Effector memory CD4-positive, alpha-beta T cell (primary cell): Measurements from ENCODE around the gene RAMP1.

Experiments used
- DNase-seq, 3 donors: peaks; one replicate each; pipeline ENCODE4 v3.0.0-alpha.2; 2020
- H3K27ac ChIP-seq: 2 replicates; pipeline ENCODE4 v1.7.0; 2013; ENCODE audit warnings: mild to moderate bottlenecking, low read length, moderate library complexity; ENCODE audit not compliant: insufficient read depth, poor library complexity, severe bottlenecking
- H3K27me3 ChIP-seq: replicated peaks from 2 replicates; pipeline ENCODE4 v1.7.0; 2013; ENCODE audit warnings: mild to moderate bottlenecking, low read length; ENCODE audit not compliant: insufficient read depth, control insufficient read depth, poor library complexity, severe bottlenecking
- H3K36me3 ChIP-seq: 2 replicates; pipeline ENCODE4 v1.7.0; 2013; ENCODE audit warnings: mild to moderate bottlenecking, low read length, moderate library complexity; ENCODE audit not compliant: control insufficient read depth, insufficient read depth
- H3K4me1 ChIP-seq: 2 replicates; pipeline ENCODE4 v1.7.0; 2013; ENCODE audit warnings: low read length, mild to moderate bottlenecking; ENCODE audit not compliant: control insufficient read depth, insufficient read depth, poor library complexity, severe bottlenecking
- H3K4me3 ChIP-seq: 2 replicates; pipeline ENCODE4 v1.7.0; 2013; ENCODE audit warnings: low read length, low read depth, mild to moderate bottlenecking; ENCODE audit not compliant: insufficient read depth, poor library complexity, severe bottlenecking
- H3K9me3 ChIP-seq: 2 replicates; pipeline ENCODE4 v1.7.0; 2013; ENCODE audit warnings: mild to moderate bottlenecking, low read length, moderate library complexity; ENCODE audit not compliant: control insufficient read depth

Gene RAMP1

GRCh38 chr2:237875256-237876060, 16.0 kb downstream of the RAMP1 start:
- DNase-seq = no peak
- Histone ChIP-seq H3K27me3 (peaks cover 3% of the 10 kb centered on the region), H3K36me3 (no peaks in the 10 kb centered on the region), H3K27ac (no peak overlapping the region), H3K4me3 (no peak overlapping the region), H3K9me3 (no peaks in the 10 kb centered on the region), H3K4me1 (no peaks in the 10 kb centered on the region)

DNA sequence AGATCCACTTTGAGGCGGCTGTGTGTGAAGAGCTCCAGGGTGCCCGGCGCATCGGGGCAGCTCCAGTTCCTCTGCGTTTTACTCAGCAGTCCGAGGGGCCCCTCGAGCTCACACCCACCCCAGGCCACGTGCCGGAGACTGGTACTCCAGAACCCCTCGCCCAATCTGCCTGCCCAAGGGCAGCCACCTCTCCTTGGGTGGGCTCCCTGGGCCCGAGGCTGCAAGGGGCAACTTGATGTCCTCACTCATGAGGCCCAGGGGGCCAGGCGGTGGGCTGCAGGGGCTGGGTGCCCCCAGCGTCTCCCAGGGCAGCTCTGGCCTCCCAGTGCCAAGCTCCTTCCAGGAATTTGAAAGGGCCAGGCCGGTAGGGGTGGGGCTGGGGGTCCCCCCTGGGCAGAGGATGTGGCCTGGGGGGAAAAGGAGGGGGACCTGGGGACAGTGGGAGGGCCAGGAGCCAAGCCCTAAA, 16.7 kb downstream of the RAMP1 start:
- DNase-seq = no peak
- Histone ChIP-seq H3K27me3 (peaks cover 3% of the 10 kb centered on the region), H3K4me3 (no peak overlapping the region), H3K4me1 (no peaks in the 10 kb centered on the region), H3K36me3 (no peaks in the 10 kb centered on the region), H3K27ac (no peak overlapping the region), H3K9me3 (no peaks in the 10 kb centered on the region)

DNA sequence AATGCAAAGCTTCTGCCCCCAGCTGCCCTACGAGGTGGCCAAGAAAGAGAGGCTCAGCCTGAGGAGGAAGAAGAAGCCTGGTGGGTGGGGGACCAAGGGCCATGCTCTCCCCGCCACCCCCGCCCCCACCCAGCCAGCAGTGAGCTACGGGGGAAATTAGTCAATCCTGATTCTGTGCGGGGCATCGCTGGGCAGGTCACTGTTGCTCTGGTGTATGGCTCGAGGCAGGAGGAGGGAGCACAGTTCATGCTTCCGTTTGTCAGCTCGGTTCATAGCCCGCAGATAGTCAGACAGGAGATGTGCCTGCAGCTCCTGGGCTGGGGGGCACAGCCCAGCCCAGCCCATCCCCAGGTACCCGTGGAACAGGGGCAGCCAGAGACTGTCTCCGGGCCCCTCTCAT, 17.1 kb downstream of the RAMP1 start:
- H3K36me3 ChIP-seq = no peaks in the 10 kb centered on the region
- no peak overlapping the region for H3K27ac ChIP-seq
- H3K27me3 ChIP-seq = peaks cover 3% of the 10 kb centered on the region
- H3K4me3 ChIP-seq = no peak overlapping the region
- no peaks in the 10 kb centered on the region for H3K4me1 ChIP-seq
- no peak for DNase-seq
- H3K9me3 ChIP-seq = no peaks in the 10 kb centered on the region

DNA sequence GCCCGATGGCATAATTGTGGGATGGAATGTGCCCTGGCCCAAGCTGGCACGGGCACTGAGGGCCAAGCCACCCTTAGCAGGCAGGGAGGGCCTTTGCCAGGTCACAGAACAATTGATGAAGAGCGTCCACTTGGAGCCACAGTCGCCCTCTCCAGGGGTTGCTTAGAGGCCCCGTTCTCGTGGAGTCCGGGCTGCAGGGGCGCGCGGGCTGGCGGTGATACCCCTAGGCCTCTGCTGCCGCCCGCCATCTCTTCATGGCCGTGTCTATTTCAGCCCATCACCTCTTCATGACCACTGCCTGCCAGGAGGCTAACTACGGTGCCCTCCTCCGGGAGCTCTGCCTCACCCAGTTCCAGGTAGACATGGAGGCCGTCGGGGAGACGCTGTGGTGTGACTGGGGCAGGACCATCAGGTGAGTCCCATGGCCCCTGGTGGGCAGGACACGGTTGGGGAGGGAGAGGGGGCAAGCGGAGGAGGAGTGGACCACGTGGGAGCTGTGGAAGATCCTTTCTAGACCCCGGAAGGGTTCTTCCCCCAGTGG, 17.6 kb downstream of the RAMP1 start:
- DNase-seq = no peak
- Histone ChIP-seq H3K27ac (no peak overlapping the region), H3K36me3 (no peaks in the 10 kb centered on the region)

DNA sequence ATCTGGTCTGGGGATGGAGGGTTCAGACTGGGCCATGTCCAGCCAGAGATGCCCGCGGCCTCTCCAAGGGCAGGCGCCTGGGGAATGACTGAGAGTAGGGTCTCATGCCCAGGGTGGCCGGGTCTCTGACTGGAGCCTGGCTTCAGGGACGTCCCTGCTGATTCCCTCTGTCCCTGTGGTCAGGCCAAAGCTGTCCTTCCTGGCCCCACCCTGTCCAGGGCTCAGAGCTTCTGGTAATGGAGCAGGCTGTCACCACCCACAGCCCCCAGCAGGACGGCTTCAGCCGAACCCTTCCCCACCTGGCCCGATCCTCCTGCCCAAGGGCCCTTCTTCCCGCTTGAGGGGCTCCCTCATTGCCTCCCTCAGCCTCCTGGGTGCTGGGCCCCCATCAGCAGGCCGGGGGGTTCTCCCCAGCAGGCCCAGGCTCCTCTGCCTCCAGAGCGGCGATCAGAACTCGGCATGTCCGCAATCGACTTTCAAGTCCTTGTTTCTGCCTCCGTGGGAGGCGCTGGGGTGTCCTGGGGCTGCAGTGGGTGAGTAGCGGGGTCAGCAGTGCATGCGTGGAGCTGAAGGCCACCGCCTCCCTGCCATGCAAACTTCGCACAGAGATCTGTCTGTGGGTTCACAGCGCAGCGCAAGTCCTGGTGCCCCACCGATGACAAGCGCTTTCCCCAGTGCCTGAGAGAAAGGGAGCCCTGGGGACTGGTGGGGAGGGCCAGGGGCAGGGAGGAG, 18.3 kb downstream of the RAMP1 start:
- no peak overlapping the region for H3K27ac ChIP-seq
- no peaks in the 10 kb centered on the region for H3K4me1 ChIP-seq
- H3K9me3 ChIP-seq = no peaks in the 10 kb centered on the region
- no peaks in the 10 kb centered on the region for H3K36me3 ChIP-seq
- H3K27me3 ChIP-seq = peaks cover 3% of the 10 kb centered on the region
- DNase-seq = no peak
- H3K4me3 ChIP-seq = no peak overlapping the region

More for the DNA sequence above, 17.6 kb downstream of the RAMP1 start:
- peaks cover 3% of the 10 kb centered on the region for H3K27me3 ChIP-seq
- no peaks in the 10 kb centered on the region for H3K9me3 ChIP-seq
- H3K4me3 ChIP-seq = no peak overlapping the region
- H3K4me1 ChIP-seq = no peaks in the 10 kb centered on the region

DNA sequence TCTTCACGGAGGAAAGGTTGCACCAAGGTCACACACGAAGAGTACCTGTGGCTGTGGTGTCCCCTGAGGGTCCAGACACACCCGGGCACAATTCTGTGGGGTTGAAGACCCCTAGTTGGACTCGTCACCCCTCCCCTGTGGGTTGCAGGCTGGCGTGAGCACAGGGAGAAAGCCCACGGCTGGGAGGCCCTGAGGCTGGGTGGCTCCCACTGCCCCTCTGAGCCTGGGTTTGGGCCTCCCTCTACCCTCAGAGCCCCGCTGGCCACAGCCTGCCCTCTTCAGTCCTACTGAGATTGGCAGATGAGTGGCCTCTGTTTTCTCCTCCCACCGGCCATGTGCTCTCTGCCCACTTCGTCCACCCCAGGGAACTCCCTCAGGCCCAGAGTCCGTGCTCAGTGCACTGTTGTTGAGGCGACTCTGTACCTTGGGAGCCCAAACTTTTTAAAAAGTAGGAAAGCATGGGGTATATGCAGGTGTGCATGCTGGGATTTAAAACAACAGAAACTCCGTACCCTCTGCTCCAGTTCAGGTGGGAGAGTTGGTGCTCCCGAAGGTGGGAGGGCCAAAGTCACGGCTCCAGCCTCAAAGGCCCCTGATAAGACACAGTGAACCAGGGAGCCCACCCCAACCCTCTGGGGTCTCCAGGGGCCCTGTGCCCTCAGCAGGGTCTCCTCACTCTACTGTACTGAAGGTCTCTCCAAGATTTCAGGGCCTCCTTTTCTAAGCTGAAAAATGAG, 19.1 kb downstream of the RAMP1 start:
- no peaks in the 10 kb centered on the region for H3K36me3 ChIP-seq
- DNase-seq = no peak
- H3K4me1 ChIP-seq = no peaks in the 10 kb centered on the region
- no peak overlapping the region for H3K4me3 ChIP-seq
- peaks cover 3% of the 10 kb centered on the region for H3K27me3 ChIP-seq
- H3K27ac ChIP-seq = no peak overlapping the region
- no peaks in the 10 kb centered on the region for H3K9me3 ChIP-seq

- Histone ChIP-seq H3K36me3 (no peaks in the 10 kb centered on the region), H3K9me3 (no peaks in the 10 kb centered on the region), H3K27me3 (no peaks in the 10 kb centered on the region), H3K4me1 (no peaks in the 10 kb centered on the region), H3K4me3 (no peak overlapping the region), H3K27ac (no peak overlapping the region)
- DNase-seq = no peak
These were observed 19.6 kb downstream of the RAMP1 start for GRCh38 chr2:237879058-237879430.

- no peaks in the 10 kb centered on the region for H3K36me3 ChIP-seq
- no peaks in the 10 kb centered on the region for H3K9me3 ChIP-seq
- no peak overlapping the region for H3K27ac ChIP-seq
- H3K4me1 ChIP-seq = no peaks in the 10 kb centered on the region
- H3K27me3 ChIP-seq = no peaks in the 10 kb centered on the region
- no peak overlapping the region for H3K4me3 ChIP-seq
- no peak for DNase-seq
These were observed 20.7 kb downstream of the RAMP1 start for GRCh38 chr2:237879991-237880560.

DNA sequence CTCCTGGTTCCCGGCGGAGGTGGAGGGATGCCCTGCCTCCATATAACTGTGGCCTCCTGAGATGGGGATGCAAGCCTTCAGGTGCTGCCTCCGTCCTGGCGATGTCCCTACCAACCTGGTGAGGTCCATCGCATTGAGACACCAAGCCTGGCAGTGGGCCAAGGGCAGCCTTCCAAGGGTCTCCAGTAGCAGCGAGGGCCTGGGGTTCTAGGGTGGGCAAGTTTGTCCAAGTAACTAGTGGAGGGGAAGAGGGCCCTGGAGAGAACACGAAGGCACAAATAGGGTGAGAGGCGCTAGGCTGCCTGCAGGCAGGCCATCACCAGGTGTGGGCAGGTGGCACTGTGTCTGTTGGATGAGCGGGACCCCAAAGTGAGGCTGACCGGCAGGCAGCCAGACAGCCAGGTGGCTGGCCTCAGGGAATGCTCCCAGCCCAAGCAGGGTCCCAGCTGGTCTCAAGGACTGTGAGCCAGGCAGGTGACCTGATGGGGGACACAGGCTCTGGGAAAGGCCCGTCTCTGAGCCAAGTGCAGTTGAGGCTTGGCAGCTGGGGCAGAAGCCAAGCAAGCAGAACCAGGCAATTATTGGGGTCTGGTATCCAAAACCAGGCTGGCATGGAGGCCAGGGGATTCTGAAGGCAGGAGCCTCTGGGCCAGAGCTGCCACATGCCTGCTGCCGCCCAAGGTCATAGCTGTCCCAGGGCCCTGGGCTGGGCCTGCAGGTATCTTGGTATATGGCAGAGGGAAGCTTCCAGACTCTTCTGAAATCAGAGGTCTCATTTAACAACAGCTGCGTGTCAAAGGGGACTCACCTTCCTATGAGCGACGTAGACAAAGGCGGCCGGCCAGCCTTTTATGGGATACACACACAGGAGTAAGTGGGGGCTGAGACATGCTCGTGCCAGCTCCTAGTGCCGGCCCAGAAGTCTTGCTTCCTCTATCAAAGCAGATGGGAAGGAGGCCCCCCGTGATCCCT, 23.4 kb downstream of the RAMP1 start:
- no peak for DNase-seq
- Histone ChIP-seq H3K9me3 (no peaks in the 10 kb centered on the region), H3K4me1 (no peaks in the 10 kb centered on the region), H3K4me3 (no peak overlapping the region), H3K36me3 (no peaks in the 10 kb centered on the region), H3K27ac (no peak overlapping the region), H3K27me3 (no peaks in the 10 kb centered on the region)
